GM18870 (cell line): ENCODE data around the gene FANCG.

Experiments
- ATAC-seq: cut with Tn5 transposase; IDR thresholded peaks from one replicate; pipeline ENCODE4 v1.9.1; 2021; ENCODE audit warnings: moderate library complexity; ENCODE audit not compliant: unreplicated experiment

FANCG gene

GRCh38 chr9:35079426-35080341, at the start of gene FANCG:
TSS of gene FANCG (minus strand) at chr9:35079942. CDS start at chr9:35079524, 418 bp downstream.
- ATAC-seq: peak; percentile 79

GRCh38 chr9:35116898-35117551, 37.3 kb upstream of the FANCG start:
- ATAC-seq: peak; percentile 44

GRCh38 chr9:35116539-35116897, 36.8 kb upstream of the FANCG start:
- ATAC-seq: no peak

- ATAC-seq: peak; percentile 38
These were observed 36.2 kb upstream of the FANCG start, which contains the start of gene ATOSB for GRCh38 chr9:35115680-35116538. TSS of gene ATOSB (minus strand) at chr9:35115862. CDS start at chr9:35108274, 7,588 bp downstream.

GRCh38 chr9:35114840-35115628, 35.3 kb upstream of the FANCG start:
- ATAC-seq: no peak

- no peak for ATAC-seq
These were observed 34.5 kb upstream of the FANCG start for GRCh38 chr9:35114113-35114839.

GRCh38 chr9:35112257-35113020, 32.7 kb upstream of the FANCG start:
- ATAC-seq: no peak

GRCh38 chr9:35111001-35111933, 31.5 kb upstream of the FANCG start:
- ATAC-seq: peak; percentile 62

- no peak for ATAC-seq
These were observed 30.6 kb upstream of the FANCG start for GRCh38 chr9:35110327-35110761.

GRCh38 chr9:35108946-35109575, 29.3 kb upstream of the FANCG start:
- no peak for ATAC-seq

GRCh38 chr9:35108461-35108860, 28.7 kb upstream of the FANCG start:
- ATAC-seq: no peak

- ATAC-seq: no peak
These were observed 27.9 kb upstream of the FANCG start for GRCh38 chr9:35107297-35108290.

GRCh38 chr9:35106343-35106730, 26.6 kb upstream of the FANCG start:
- no peak for ATAC-seq

GRCh38 chr9:35105571-35106342, 26.0 kb upstream of the FANCG start:
- no peak for ATAC-seq

- no peak for ATAC-seq
These were observed 25.4 kb upstream of the FANCG start for GRCh38 chr9:35105126-35105525.
